NCI-H524 (cell line): ENCODE measurements around the gene TRUB2.

Source experiments
- DNase-seq, 2 experiments: peaks; one replicate each; lab custom pipeline; 2025; lab: John Stamatoyannopoulos, UW

TRUB2 gene

GRCh38 chr9:128271112-128271511 is 51.1 kb downstream of the TRUB2 start:
- DNase-seq = no peak

- no peak for DNase-seq
Measured at GRCh38 chr9:128266868-128267590, 55.2 kb downstream of the TRUB2 start.

- no peak for DNase-seq
Measured at GRCh38 chr9:128265348-128265847, 56.8 kb downstream of the TRUB2 start.

GRCh38 chr9:128262687-128263086 is 59.6 kb downstream of the TRUB2 start:
- DNase-seq = no peak

- no peak for DNase-seq
Measured at GRCh38 chr9:128260340-128260739, 61.9 kb downstream of the TRUB2 start.

- no peak for DNase-seq
Measured at GRCh38 chr9:128259156-128259555, 63.1 kb downstream of the TRUB2 start.

GRCh38 chr9:128258326-128258725 is 63.9 kb downstream of the TRUB2 start:
- DNase-seq = no peak

- no peak for DNase-seq
Measured at GRCh38 chr9:128257907-128258306, 64.3 kb downstream of the TRUB2 start.

- DNase-seq = no peak
Measured at GRCh38 chr9:128257086-128257825, 65.0 kb downstream of the TRUB2 start.
